Stomach (tissue), 9 donors: ENCODE results near the gene MRPS12. TPM values are rescaled to one million over a fixed set of nuclear protein-coding genes. Genes with fewer than 3 reads are reported as not detected.

Source experiments
- DNase-seq, 2 donors: peaks; one replicate each; pipeline versions ENCODE4 v3.0.0 to v3.0.0-alpha.2; 2013 to 2019
- H3K27ac ChIP-seq, 5 donors: fragments of 200-600 bp in 4 of 5; sonication (generic) in 4 of 5; one replicate each; pipeline ENCODE4 v1.5.1; 2013 to 2019; ENCODE audit warnings: mild to moderate bottlenecking in 1 of 5, moderate library complexity in 1 of 5
- H3K27me3 ChIP-seq, 3 donors: fragments of 200-600 bp; sonication (generic); one replicate each; pipeline ENCODE4 v1.5.1; 2017 to 2019; ENCODE audit warnings: mixed run types in 1 of 3
- H3K36me3 ChIP-seq, 4 donors: fragments of 200-600 bp; sonication (generic); 1 replicate in 3 of 4; 2 replicates in 1 of 4; pipeline ENCODE4 v1.5.1; 2016 to 2019
- H3K4me1 ChIP-seq, 4 donors: fragments of 200-600 bp; sonication (generic); one replicate each; pipeline ENCODE4 v1.5.1; 2016 to 2019
- H3K4me3 ChIP-seq, 4 donors: fragments of 200-600 bp; sonication (generic) in 3 of 4; one replicate each; pipeline ENCODE4 v1.5.1; 2016 to 2019; ENCODE audit warnings: mild to moderate bottlenecking in 1 of 4
- H3K9me3 ChIP-seq, 4 donors: fragments of 200-600 bp; sonication (generic); one replicate each; pipeline ENCODE4 v1.5.1; 2016 to 2019
- EP300 ChIP-seq: sonication (generic); formaldehyde crosslinking; IDR thresholded peaks from one replicate; pipeline ENCODE4 v1.6.1; 2017; ENCODE audit warnings: antibody characterized with exemption
- POLR2A ChIP-seq, 4 donors: fragments of 450-650 bp; IDR thresholded peaks; one replicate each; pipeline ENCODE4 v1.6.1; 2016; ENCODE audit warnings: antibody characterized with exemption in 4 of 4, control low read depth in 2 of 4, mild to moderate bottlenecking in 1 of 4, moderate library complexity in 1 of 4
- POLR2AphosphoS5 ChIP-seq, 3 donors: sonication (generic); formaldehyde crosslinking; IDR thresholded peaks; one replicate each; pipeline ENCODE4 v1.6.1; 2016; ENCODE audit warnings: antibody characterized with exemption in 3 of 3
- WGBS, 5 donors: extraction: QIAGEN DNeasy Blood & Tissue Kit in 3 of 5; methylation state at CpG; one replicate each; pipeline versions ENCODE4 v1.1.5 to v1.1.7; 2013 to 2018; 5-methylcytosine and 5-hydroxymethylcytosine counted together
- intact Hi-C: fragments of 100-400 bp; cut with DNase I; formaldehyde crosslinking; loops from one replicate; pipeline ENCODE4 v1.15.1; 2023; ENCODE audit warnings: low total_unique reads
- polyA plus RNA-seq, 3 donors: library from polyadenylated mRNA; stranded (reverse); fragments of 200-250 nt; gene quantifications; one replicate each; pipeline ENCODE4 v1.2.3, GENCODE V29; 2013
- total RNA-seq, 5 donors: library from RNA; depleted of rRNA; stranded (reverse); fragments of >200 nt; gene quantifications; one replicate each; pipeline versions ENCODE4 v1.1.0 to v1.2.3, GENCODE V29; 2014 to 2016
- TF ChIP-seq, protein P1 (sequence below), 7 experiments: fragments of 450-650 bp in 4 of 7; fragments of 200-600 bp in 3 of 7; sonication (generic) in 3 of 7; IDR thresholded peaks; one replicate each; pipeline ENCODE4 v1.5.1; 2016 to 2019; ENCODE audit warnings: antibody characterized with exemption in 7 of 7, control low read depth in 2 of 7, mild to moderate bottlenecking in 1 of 7
- donor health status: healthy with polysubstance abuse.
- donor health status: Bipolar disorder and iron deficiency.
- donor health status: healthy.

Gene MRPS12
- total and polyA plus RNA-seq, 8 donors: 3.8 to 73.1 (median 34.6) TPM

DNA sequence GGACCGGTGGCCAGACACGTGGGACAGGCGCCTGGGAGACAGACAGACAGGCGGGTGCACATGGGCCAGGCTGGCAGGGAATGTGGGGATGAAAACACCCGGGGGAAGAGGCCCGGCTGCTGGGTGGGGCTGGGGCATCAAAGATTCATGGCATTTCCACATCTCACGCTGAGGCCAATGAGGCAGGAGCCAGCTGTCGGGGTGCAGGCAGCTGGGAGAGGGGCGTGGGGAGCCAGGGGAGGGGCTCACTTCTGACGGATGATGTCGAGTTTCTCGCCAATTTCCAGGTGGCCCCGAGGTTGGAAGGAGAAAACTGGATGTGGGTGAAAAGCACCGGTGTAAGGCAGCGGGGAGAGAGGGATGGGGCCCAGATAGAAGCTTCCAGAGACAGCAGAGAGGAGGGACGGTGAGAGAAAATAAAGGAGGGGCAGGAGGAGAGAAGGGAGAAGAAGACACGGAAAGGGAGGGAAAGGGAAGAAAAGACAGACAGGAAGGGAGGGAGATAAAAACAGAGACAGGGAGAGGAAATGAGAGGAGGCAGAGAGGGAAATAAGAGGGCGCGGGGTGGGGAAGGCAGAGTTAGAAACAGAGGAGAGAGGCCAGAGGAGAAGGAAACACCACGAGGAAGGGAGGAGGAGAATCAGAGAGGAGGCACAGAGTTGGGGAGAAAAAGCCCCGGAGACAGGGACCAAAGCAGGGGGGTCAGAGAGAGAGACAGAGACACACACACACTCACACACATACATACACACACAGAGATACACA is 10.7 kb upstream of the MRPS12 start:
- 70 to 76% (median 71%) methylated on average over 20 to 21 of the region's 21 CpGs for WGBS, 5 donors
- H3K4me1 ChIP-seq: no peaks in the 10 kb centered on the region
- intact Hi-C loops: no loop called here
- H3K27me3 ChIP-seq: no peaks in the 10 kb centered on the region
- no peaks in the 10 kb centered on the region for H3K9me3 ChIP-seq
- no peak for DNase-seq
- no peak overlapping the region for H3K4me3 ChIP-seq
- no peak for TF ChIP-seq EP300
- no peak for TF ChIP-seq POLR2A (IDR thresholded peaks at IDR 0.05)
- TF ChIP-seq POLR2AphosphoS5 (IDR thresholded peaks at IDR 0.05): no peak
- TF ChIP-seq, protein P1, sequence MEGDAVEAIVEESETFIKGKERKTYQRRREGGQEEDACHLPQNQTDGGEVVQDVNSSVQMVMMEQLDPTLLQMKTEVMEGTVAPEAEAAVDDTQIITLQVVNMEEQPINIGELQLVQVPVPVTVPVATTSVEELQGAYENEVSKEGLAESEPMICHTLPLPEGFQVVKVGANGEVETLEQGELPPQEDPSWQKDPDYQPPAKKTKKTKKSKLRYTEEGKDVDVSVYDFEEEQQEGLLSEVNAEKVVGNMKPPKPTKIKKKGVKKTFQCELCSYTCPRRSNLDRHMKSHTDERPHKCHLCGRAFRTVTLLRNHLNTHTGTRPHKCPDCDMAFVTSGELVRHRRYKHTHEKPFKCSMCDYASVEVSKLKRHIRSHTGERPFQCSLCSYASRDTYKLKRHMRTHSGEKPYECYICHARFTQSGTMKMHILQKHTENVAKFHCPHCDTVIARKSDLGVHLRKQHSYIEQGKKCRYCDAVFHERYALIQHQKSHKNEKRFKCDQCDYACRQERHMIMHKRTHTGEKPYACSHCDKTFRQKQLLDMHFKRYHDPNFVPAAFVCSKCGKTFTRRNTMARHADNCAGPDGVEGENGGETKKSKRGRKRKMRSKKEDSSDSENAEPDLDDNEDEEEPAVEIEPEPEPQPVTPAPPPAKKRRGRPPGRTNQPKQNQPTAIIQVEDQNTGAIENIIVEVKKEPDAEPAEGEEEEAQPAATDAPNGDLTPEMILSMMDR (IDR thresholded peaks at IDR 0.05): no peak
- H3K27ac ChIP-seq: no peak overlapping the region
- H3K36me3 ChIP-seq: peaks cover 12 to 53% (median 42%) of the 10 kb centered on the region in 4 donors

DNA sequence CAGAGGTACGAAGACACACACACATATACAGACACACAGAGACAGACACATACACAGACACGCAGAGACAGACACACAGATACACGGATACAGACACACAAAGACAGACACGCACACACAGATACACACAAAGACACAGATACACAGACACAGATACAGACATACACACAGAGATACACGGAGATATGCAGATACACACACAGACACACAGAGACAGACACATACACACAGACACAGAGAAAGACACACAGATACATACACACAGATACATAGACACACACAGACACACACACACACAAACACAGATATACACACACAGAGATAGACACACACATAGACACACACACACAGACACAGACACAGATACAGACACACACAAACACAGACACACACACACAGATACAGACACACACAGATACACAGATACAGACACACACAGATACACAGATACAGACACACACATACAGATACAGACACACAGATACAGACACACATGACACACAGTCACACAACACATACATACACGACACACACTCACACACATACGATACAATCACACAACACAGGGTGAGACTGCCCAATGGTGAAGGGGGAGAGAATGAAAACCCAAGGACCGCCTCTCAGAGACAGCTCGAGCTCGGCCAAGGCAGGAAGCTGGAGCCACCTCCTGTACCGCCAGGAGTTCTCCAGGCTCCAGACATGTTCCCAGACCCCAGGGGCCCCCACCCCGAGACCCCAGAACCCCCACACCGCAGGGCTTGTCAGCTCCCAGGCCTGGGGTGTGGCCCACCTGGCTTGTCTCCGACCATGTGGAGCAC is 9.9 kb upstream of the MRPS12 start:
- WGBS, 5 donors: 74 to 85% (median 80%) methylated on average over 8 to 14 of the region's 14 CpGs

DNA sequence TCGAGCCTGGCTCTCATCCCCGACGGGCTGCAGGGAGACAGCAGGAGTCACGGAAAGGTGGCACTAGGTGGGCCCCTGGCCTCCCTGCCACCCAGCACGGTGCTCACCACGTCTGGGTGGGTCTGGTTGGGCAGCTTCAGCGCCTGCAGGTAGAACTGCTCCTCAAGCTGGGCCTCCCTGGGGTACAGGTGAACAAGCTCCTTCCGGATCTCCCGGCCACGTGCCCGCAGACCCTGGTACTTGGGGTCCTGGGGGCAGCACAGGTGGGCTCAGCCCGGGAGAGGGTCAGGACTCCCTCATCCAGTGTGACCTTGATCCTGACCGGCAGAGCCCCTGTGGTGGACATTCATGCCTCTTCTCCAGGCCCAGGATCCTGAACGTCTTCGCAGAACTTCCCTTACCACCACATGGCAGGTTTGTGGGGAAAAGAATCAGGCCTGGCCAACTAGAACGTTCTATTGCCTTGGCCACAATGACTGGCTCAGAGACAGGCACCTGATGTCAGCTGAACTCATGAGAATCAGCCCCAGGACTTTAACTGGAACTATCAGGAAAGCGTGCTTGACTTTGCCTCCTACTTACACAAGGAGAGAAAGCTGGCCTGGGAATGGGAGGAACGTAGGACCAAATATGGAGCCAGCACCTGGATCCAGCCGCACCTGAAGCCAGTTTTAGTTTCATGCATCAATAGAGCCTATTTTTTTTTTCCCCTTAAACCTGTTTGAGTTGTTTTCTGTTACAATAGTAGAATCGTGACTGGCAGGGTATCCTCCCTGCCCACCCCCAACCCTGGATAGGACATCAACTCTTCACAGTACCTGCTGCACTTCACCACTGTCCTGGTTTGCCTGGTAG is 9.1 kb upstream of the MRPS12 start:
- intact Hi-C loops: no loop called here

More for the DNA sequence above, 9.9 kb upstream of the MRPS12 start:
- intact Hi-C loops: no loop called here
- DNase-seq: no peak
- Histone ChIP-seq H3K27me3 (no peaks in the 10 kb centered on the region), H3K4me3 (no peak overlapping the region), H3K27ac (no peak overlapping the region), H3K9me3 (no peaks in the 10 kb centered on the region), H3K36me3 (peaks cover 18 to 53% (median 43%) of the 10 kb centered on the region in 4 donors), H3K4me1 (no peaks in the 10 kb centered on the region)
- TF ChIP-seq, protein P1 (IDR thresholded peaks at IDR 0.05): no peak
- TF ChIP-seq POLR2A (IDR thresholded peaks at IDR 0.05): no peak
- no peak for TF ChIP-seq POLR2AphosphoS5 (IDR thresholded peaks at IDR 0.05)
- no peak for TF ChIP-seq EP300

More for the DNA sequence above, 9.1 kb upstream of the MRPS12 start:
- no peak overlapping the region for H3K4me3 ChIP-seq
- no peaks in the 10 kb centered on the region for H3K4me1 ChIP-seq
- DNase-seq: no peak
- no peaks in the 10 kb centered on the region for H3K9me3 ChIP-seq
- no peak for TF ChIP-seq POLR2AphosphoS5 (IDR thresholded peaks at IDR 0.05)
- TF ChIP-seq, protein P1 (IDR thresholded peaks at IDR 0.05): no peak
- no peak for TF ChIP-seq EP300
- TF ChIP-seq POLR2A (IDR thresholded peaks at IDR 0.05): no peak
- no peak overlapping the region for H3K27ac ChIP-seq
- peaks cover 18 to 56% (median 44%) of the 10 kb centered on the region in 4 donors for H3K36me3 ChIP-seq
- 88 to 95% (median 93%) methylated on average over 6 to 20 of the region's 20 CpGs for WGBS, 5 donors
- H3K27me3 ChIP-seq: no peaks in the 10 kb centered on the region
